ENCODE data around the gene YBX2.
"Not testable (repeated sequence)": the region's sequence is repeated elsewhere in the genome, so short reads cannot be mapped to it uniquely, and the experiment has no call there.

The YBX2 gene

DNA sequence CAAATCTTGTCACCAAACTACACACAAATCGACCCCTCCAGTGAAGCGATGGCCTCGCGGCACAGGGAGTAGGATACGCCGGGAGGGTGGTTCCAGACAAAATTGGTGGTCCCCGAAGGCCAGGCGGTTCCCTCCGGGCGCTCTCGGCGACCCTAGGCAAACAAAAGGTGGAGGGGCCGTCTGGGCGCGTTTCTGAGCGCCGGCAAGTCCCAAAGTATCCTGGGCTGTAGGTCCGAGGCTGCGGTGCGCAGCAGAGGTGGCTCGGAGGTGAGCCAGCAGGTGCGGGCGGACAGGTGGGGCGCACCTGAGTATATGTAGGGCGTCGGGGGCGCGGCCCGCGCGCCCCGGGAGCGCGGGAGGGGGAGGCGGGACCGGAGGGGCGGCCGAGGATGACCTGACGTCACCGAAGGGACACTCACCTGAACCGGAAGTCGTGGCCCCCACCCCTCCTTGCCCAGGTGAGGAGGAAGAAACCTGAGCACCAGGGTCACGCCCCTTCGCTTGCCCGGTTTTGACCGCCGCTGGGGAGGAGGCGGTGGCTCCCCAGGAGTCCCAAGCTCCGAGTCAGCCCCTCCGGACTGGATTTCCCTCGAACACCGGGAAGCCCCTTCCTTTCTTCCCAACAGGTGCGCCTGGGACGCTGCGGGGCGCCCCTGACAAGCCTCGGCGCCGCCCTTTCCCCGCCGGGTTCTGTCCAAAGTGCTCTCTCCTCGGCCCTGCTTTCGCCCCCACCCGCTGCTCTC, 32.1 kb downstream of the YBX2 start, which contains the start of gene CLDN7:
Gene CLDN7 (minus strand): TSS at position 287 of the 743 bp plus-strand sequence. CDS start 435 bp downstream, outside the sequence.
- no peak for DNase-seq

DNA sequence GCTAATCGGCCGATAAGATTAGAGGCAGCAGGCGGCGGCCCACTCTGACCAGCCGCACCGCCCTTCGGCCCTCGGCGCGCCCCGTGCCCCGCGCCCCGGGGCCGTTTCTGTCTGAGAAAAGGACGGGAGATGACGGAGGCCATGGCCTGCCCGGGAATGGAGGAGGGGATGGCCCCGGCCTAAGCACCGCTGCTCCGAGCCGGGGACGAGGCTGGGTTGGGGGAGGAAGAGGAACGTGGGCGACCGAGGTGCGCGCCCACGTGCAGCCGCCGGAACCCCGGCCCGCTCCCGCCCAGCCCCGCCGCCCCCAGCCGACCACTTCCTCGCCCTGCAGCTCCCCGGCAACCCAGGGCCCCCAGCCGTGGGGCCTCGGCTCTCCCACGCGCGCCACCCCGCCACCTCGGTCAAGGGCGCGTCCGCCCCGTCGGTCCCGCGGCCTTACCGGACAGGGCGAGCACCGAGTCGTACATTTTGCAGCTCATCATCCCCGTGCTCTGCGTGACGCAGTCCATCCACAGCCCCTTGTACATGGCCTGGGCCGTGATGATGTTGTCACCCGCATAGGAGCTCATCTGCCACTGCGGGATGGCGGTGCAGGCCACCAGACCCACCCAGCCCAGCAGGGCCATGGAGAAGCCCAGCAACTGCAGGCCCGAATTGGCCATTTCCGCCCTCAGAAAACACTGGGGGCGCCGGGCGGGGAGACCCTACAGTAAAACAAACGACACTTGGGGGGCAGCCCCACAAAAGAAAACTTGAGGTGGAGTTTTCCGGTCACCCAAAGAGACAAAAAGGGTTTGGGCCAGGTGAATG, 32.9 kb downstream of the YBX2 start:
- DNase-seq, result peak; percentile 16

DNA sequence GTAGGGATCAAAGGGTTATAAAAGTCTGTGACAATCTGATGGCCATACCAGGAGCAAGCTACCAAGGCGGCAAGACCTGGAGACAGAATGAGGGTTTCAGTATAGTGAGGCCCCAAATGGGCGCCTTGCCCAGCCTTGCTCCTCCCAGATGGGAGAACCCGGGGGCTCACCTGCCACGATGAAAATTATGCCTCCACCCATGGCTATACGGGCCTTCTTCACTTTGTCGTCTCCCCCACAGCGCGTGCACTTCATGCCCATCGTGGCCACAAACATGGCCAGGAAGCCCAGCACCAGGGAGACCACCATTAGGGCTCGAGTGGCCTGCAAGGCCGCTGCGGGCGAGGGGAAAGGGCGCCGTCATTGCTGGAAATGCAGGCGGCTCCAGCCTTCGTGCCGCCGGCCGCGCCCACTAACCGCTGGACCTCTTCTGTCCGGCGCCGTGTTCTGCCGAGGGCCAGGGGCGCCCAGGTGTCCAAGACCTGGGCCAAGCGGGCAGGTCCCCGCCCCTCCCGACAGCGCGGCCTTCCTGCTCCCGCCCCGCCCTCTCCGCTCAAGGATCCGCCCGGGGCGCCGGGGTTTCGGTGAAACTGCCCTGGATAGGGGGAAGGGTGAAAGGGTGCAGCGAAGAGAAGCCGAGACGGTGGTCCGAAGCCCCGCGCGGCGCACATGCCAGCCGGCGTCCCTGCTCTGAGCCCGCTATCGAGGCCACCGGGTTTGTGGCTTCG, 33.6 kb downstream of the YBX2 start:
- peak; percentile 33 for DNase-seq

DNA sequence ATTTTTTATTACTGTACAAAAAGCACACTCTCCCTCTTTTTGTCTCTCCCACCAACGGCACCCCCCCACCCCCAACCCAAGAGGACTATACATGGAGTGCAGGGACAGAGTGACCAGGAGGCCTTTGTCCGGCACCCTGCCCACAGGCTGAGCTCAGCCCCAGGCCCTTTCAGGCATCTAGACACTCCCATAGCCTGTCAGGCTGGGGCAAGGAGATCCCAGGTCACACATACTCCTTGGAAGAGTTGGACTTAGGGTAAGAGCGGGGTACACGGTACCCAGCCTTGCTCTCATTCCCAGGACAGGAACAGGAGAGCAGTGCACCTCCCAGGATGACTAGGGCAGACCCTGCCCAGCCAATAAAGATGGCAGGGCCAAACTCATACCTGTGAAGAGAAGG, 34.3 kb downstream of the YBX2 start:
- no peak for DNase-seq

DNA sequence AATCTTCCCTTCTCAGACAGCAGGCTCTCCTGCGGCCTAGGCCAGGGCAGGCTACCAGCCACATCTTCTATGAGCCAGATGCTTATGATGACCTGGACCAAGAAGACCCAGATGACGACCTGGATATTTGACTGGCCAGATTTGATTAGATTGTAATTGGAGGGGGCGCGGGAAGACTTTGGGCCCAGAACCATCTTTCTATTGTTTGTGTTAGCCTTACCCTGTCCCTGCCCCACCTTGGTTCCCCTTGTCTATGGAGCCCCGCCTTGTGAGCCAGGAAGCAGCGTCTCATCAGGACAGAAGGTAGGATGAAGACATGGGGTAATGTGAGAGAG, 34.9 kb downstream of the YBX2 start:
- no peak for DNase-seq

DNA sequence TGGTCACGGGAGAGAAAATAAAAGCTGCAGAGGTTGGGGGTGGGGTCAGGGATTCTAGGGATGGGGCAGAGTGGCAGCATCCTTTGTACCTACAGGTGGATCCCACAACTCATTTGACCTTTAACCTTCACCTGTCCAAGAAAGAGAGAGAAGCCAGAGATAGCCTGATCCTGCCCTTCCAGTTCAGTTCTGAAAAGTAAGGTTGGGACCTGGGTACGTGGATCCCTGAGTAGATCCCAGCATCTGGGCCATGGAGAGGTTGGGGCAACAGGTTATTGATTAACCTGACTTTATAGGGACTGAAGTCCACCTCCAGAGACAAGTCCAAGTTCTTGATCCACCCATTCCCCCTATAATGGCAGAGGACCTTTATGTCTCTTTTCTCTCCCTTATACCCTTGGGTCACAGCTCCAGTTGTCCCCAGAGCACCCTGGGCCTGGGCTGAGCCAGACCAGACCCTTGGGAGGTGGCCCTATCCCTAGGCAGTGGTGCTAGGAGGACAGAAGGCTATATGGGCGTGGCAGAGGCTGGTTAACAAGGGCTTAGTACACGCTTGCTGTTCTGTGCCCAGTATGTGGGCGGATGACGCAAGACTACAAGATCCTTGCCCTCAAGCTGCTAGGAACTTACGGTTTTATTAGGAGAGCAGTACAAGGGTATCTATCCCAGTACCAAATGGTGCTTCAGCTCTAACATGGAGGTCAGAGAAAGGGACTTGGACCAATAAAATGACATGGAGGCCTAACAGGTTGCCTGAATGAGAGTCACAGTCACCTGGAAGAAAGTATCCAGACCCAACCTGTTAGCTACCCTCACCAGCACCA, 35.5 kb downstream of the YBX2 start:
- DNase-seq, result no peak

DNA sequence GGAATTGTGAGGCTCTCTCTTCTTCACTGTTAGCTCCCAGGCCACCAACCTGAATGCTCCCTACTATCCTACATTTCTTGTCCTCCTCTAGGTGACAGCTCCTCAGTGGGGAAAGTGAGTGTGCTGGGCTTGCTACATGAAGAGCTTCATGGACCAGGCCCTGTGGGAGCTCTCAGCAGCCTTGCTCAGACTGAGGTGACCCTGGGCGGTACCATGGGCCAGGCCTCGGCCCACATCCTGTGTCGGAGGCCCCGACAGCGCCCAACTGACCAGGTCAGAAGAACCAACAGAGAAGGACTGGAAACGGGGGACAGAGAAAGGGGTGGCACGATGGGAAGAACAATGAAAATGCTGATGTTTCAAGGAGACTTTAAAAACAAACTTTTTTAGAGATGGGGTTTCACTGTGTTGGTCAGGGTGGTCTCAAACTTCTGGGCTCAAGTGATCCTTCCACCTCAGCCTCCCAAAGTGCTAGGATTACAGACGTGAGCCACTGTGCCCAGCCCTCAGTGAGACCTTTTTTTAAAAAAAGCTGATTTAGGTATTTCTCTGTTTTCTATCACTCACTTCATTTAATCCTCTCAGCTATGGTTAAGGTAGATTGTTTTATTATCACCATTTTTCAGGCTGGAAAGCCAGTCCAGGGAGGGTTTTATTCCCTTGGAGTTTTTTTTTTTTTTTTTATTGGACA, 37.5 kb downstream of the YBX2 start:
- no peak for DNase-seq

DNA sequence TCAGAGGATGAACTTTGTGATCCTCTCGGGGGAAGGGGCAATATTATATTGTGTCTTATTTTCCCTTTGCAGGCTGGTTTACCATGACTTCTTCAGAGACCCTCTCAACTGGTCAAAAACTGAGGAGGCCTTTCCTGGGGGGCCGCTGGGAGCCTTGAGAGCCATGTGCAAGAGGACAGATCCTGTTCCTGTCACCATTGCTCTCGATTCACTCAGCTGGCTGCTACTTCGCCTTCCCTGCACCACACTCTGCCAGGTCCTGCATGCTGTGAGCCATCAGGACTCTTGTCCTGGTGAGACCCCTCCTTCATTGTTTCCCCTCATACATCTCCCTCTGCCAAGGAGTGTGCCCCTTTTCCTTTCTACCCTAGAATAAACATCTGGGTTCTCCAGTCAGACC, 39.9 kb downstream of the YBX2 start:
- DNase-seq, result no peak

DNA sequence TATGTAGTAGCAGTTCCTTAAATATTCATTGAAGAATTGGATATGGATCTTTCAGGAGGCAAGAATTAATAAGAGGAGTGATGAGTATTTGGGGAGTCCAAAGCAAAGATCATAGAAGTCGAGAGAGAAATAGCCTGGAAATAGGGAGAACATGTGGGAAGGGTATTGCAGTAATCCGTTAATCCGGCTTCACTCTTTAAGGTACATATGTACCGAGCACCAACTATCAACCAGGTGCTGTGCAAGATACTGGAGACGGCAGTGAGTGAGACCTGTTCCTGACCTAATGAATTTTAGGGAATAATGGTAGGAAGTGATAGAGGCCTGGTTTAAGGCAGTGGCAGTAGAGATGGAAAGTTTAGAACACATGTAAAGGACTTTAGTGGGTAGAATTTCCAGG, 41.4 kb downstream of the YBX2 start:
- no peak for DNase-seq

DNA sequence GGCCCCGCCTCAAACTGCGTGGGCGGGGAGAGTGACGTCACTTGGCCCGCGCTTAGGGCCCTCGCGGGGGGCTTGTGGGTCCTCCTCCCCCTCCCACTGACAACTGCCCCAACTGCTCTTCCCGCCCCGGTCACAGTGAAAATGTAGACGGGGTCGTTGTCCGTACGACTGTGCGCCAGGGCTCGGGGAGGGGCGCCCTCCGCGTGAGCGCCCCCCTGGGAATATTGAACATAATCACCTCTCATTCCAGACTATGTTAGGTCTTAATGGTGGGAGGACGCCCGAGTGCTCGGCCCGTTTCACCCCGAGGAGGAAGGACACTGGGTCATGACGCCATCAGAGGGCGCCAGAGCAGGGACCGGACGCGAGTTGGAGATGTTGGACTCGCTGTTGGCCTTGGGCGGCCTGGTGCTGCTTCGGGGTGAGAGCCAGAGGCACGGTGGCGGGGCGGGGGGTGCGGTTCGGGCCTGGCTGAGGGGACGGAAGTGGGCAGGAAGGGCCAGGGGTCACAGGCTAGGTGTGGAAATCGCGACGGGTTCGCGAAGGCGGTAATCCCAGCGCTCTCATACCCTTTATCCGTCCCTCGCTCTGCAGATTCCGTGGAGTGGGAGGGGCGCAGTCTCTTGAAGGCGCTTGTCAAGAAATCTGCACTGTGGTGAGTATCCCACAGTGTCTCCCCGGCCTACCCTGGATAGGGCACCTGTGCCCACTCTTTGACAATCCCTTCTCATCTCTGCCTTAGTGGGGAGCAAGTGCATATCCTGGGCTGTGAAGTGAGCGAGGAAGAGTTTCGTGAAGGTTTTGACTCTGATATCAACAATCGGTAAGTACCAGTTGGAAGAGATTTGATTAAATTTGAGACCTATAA, 42.0 kb downstream of the YBX2 start, which contains the start of gene ELP5:
Gene ELP5 (plus strand): TSS at position 40 of the 868 bp plus-strand sequence. CDS start 336 bp downstream, at position 376.
- peak; percentile 89 for DNase-seq

DNA sequence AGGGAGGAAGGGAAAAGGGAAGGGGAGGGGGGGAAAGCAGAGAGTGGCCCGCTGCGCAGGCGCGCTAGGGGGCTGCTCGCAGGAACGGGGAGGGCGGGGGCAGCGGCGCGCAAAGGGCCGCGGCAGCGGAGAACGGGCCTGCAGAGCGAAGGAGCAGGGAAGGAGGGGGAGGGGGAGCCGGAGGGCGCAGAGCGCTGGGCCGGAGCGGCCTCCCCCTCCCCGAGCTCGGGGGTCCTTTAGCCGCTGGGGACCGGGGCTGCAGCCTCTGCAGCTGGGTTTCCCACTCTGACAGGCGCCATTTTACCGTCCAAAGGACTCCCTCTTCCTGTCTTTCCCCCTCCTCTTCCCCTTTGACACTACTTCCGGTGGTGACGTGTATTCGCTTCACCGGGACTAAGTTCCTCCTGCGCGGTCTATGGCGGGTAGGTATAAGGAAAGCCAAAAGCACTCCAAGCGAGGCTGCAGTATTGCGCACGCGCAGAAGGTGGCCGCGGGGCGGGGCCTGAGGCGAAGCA, 42.7 kb downstream of the YBX2 start, which contains the start of gene CTDNEP1:
Gene CTDNEP1 (minus strand): TSS at position 74 of the 515 bp plus-strand sequence. CDS start 438 bp downstream, outside the sequence.
- peak; percentile 96 for DNase-seq

DNA sequence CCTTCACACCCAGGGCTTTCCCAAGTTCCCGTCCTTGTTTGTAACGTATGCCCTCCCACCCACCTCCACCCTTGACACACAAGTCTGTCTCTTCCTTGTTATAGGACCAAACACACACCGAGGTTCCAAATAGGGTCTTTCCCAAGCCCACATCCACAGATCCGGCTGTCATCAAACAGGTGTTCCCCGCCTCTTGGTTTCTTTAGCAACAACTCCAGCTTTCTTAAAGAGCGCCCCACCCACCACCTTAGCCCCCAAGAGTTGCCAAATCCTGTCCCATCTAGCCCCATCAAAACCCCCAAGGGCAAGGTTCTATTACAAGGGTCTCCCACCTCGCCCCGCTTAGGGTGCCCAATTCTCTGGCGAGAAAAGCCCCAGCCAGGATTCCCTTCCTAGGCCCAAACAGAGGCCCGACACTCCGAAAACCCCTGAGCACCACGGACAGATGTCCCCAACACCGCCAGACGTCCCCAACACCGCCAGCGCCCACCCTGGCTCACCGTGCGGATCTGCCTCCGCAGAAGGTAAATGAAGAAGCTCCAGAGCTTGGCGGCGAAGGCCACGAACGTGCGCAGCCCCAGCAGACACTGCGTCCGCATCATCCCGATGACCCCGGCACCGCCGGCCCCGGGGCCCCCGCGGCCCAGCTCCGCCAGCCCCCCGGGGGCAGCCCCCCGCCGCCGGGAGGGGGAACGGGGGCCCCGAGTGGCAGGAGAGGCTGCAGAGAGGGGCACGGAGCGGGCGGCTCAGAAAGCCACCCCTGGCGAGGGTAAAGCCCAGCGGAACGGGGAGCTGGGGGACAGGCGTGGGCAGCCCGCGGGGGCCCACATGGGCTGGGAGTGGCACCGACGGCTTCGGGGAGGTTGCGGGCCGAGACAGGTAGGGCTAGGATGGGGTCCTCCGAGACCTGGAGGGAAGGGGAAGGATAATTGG, 43.5 kb downstream of the YBX2 start:
- DNase-seq, result peak; percentile 27

DNA sequence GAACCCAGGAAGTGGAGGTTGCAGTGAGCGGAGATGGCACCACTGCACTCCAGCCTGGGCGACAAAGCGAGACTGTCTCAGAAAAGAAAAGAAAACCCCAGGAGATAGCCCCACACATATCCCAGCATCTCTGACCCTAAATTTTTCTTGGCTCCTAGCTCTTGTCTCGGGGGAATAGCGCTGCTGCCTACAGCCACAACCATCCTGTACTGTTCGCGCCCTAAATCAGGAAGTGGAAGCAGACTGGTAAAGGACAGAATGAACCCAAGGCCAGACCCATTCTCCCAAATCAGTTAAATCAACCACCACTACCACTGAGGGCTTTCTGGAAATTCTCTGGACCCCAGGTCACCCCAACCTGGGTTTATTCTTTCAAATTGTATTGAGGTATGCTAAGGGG, 44.6 kb downstream of the YBX2 start:
- no peak for DNase-seq

DNA sequence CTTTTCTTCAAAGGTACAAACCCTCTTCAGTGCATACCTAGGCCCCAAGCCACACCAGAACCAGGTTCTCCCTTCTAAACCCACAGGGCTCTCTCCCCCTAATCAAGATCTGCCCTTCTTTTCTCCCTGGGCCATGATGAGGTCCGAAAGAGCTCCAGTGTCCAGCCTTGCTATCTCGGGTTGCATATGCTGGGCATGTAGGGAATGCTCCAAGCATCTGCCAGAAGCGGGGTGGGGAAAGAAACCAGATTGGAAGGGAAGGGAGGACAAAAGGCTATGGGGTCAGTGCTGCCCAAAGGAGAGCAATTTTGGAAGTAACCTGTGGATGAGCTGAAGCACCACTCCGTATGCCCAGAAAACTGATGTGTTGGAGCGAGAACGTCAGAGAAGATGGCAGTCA, 45.2 kb downstream of the YBX2 start:
- DNase-seq, result no peak

DNA sequence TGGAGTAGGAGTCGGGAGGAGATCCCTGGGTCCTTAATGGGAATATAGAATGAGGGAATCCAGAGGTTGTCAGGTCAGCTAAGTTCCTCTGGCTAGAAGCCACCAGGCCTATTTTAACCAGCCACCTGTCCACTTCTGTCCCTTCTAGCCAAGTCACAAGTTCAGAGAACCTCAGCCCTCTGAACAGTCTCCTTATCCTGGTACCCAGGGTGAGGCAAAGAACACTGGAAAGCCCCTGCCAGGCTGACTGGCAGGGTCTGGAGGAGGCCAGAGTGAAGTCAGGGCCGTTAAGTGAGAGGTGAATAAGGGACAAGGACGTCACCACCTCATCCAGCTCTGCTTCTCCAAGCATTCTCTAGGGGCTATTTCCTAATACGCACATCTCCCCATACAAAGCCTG, 45.6 kb downstream of the YBX2 start:
- DNase-seq, result no peak

DNA sequence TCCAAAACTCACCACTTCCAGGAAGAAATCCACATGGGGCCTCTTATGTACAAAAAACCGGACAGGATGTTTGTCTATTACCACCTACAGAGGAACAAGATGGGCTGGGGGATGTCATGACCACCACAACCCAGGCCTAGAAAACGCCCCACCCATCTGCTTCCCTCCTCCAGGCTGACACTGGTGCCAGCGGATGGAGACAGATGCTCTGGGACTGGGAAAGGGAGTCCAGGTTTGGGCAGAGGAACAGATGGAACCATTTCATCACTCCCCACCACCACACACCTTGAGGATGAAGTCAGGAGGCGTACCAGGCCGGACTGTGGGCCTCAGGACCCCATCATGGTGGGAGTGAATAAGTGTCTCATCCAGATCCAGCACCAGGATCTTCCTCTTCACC, 47.7 kb downstream of the YBX2 start:
- DNase-seq, result no peak

DNA sequence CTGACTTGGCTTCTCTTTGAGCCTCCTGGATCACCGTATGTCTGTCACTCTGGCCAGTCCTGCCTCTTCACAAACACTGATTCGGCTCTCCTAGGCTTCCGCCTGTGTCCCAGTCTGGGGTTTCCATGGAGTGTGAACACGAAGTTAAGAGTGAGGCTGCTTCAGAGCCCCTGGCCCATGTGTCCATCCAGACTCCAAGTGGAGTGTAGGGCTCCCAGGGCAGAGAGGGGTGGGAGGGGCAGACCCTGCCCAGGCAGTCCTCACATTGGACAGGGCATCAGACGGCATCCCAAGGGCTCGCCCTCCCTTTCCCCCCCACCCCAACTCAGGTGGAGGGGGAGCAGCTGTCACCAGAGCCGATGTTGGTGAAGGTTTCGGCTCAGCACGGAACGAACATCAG, 50.6 kb downstream of the YBX2 start:
- not testable (repeated sequence) for DNase-seq

DNA sequence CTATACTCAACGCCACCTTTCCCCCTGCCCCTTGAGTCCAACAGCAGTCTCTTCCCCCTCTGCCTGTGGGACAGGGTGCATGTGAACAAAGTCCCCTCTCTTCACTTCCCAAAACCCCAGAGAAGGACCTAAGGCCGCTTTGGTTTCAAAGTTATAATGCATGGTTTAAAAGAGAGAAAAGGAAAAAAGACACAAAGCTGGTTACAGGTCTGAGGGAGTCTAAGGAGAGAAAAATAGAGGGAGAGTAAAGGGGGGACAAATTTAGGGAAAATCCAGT, 51.0 kb downstream of the YBX2 start:
- DNase-seq, result no peak

DNA sequence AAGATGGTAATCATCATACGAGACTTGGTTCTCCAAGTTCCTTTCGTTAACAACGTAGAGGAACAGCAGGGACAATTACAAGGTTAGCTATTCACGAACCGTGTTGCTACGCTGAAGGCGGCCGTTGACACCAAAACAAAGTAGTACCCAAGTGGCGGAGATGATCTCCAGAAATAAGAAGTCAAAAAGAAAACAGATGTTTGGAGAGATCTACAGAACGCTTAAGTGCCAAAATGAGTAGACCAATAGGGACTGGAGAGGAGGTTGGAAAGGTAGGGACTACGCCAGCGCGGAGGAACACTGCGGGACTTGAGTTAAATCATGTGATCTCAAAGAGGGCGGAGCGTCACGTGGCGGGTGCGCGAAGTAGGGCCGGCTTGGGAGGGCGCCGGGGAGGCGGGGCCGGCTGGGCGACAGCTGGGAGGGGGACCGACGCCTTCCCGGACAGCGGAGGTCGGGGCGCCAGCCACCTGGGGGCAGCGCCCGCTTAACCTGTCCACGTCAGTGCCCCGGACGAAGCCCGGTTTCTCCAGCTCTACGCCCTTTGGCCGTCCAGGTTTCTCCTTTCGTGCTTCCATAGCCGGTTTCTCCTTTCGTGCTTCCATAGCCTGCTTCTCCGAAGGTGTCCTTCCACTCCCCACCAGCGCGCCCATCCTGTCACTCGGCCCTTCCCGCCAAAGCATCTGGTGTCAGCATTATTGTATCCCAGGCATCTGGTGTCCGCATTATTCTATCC, 51.6 kb downstream of the YBX2 start:
- DNase-seq, result peak; percentile 92
